ENCODE results near the gene SLC25A33. TPM values are rescaled to one million over a fixed set of nuclear protein-coding genes. Genes with fewer than 3 reads are reported as not detected.
"Not testable (repeated sequence)": the region's sequence is repeated elsewhere in the genome, so short reads cannot be mapped to it uniquely, and the experiment has no call there.

SLC25A33 gene
- total RNA-seq, 1 donor from 2014 or later, result 13.3 TPM

DNA sequence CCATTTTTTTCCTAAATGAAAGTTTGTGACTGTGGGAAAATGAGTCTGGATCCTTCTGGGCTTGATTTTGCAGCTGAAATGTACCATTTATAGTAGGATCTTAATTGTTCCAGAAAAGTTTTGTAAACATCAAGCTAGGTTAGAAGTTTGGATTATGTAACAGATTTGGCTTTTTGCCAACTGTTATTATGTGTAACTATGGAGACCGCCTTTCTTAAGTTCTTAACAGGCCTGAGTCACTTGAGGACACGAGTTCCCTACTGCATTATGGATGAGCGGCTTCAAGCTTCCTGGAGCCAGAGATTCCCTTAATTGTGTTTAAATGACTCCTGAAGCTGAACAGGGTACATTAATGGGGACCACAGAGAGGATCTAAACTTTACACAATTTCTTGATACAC, 22.2 kb downstream of the SLC25A33 start:
- no peak overlapping the region for H3K4me3 Mint-ChIP-seq
- no peak overlapping the region for H3K27ac Mint-ChIP-seq (ENCODE audit: unreplicated experiment)

DNA sequence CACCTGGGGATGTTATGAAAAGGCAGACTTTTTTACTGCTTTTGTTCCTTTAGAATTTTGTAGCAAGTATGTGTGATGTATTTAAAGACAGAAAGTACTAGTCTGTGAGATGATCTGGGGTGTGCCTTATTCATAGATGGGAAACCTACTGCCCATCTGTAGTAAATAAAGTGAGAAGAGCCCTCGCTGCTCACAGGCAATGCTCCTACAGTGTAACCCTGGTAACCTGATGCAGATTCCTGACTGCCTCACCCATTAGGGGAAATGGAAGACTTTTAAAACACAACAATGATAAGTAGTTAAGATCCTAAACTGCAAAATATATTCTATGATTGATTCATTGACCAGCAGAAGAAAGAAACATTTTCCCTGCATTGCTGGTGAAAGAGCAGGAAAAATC, 30.0 kb downstream of the SLC25A33 start:
- TF ChIP-seq, protein P1, sequence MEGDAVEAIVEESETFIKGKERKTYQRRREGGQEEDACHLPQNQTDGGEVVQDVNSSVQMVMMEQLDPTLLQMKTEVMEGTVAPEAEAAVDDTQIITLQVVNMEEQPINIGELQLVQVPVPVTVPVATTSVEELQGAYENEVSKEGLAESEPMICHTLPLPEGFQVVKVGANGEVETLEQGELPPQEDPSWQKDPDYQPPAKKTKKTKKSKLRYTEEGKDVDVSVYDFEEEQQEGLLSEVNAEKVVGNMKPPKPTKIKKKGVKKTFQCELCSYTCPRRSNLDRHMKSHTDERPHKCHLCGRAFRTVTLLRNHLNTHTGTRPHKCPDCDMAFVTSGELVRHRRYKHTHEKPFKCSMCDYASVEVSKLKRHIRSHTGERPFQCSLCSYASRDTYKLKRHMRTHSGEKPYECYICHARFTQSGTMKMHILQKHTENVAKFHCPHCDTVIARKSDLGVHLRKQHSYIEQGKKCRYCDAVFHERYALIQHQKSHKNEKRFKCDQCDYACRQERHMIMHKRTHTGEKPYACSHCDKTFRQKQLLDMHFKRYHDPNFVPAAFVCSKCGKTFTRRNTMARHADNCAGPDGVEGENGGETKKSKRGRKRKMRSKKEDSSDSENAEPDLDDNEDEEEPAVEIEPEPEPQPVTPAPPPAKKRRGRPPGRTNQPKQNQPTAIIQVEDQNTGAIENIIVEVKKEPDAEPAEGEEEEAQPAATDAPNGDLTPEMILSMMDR (conservative IDR thresholded peaks at IDR 0.05), result no peak
- no peak for DNase-seq (ENCODE audit: low read depth, low spot score)
- no peaks in the 10 kb centered on the region for H3K27me3 Mint-ChIP-seq (ENCODE audit: low read depth)
- H3K9me3 Mint-ChIP-seq, result no peaks in the 10 kb centered on the region
- H3K4me3 Mint-ChIP-seq, result no peak overlapping the region
- peaks cover 6% of the 10 kb centered on the region for H3K36me3 Mint-ChIP-seq (ENCODE audit: low read depth)
- no peaks in the 10 kb centered on the region for H3K4me1 Mint-ChIP-seq
- H3K27ac Mint-ChIP-seq (ENCODE audit: unreplicated experiment), result no peak overlapping the region

More for the DNA sequence above, 22.2 kb downstream of the SLC25A33 start:
- Mint-ChIP-seq H3K27me3 (ENCODE audit: low read depth) (no peaks in the 10 kb centered on the region), H3K9me3 (peaks cover 3% of the 10 kb centered on the region), H3K36me3 (ENCODE audit: low read depth) (peaks cover 10% of the 10 kb centered on the region), H3K4me1 (peaks cover 16% of the 10 kb centered on the region)
- TF ChIP-seq, protein P1 (conservative IDR thresholded peaks at IDR 0.05), result no peak
- DNase-seq (ENCODE audit: low read depth, low spot score), result no peak

DNA sequence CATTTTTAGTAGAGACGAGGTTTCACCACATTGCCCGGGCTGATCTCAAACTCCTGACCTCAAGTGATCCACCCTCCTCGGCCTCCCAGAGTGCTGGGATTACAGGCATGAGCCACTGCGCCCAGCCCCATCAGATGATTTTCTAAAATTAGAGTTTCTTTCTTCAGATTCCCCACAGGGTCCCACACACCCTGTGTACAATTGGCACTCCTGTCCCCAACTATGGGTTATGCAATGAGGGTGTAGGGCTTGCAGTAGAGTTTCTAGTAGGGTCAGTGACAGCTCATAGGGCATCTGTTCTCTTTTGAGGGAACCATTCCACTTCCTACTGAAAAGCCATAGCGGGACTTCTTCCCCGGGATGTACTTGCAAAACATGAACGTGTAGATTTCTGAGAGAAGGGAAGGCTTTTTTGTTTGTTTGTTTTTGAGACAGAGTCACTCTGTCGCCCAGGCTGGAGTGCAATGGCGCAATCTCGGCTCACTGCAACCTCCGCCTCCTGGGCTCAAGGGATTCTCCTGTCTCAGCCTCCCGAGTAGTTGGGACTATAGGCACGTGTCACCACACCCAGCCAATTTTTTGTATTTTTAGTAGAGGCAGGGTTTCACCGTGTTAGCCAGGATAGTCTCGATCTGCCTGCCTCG, 31.7 kb downstream of the SLC25A33 start:
- H3K4me1 Mint-ChIP-seq; H3K27me3 Mint-ChIP-seq (ENCODE audit: low read depth); DNase-seq (ENCODE audit: low read depth, low spot score); H3K9me3 Mint-ChIP-seq; H3K36me3 Mint-ChIP-seq (ENCODE audit: low read depth); H3K27ac Mint-ChIP-seq (ENCODE audit: unreplicated experiment); H3K4me3 Mint-ChIP-seq: not testable (repeated sequence)

DNA sequence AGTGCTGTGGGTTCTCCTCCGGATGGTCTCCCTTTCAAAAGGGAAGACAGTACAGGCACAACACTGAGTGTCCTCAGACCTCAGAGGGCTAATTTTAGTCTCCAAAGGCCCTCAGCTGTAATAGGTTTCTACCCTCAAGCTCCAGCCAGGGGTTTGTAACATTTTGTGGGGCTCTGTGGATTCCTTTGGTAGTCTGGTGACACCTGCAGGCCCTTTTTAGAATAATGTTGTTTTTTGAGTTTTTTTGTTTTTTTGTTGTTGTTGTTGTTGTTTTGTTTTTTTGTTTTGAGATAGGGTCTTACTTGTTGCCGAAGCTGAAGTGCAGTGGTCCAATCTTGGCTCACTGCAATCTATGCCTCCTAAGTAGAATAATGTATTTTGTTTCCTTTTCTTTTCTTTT, 34.5 kb downstream of the SLC25A33 start:
- H3K36me3 Mint-ChIP-seq (ENCODE audit: low read depth), result peaks cover 6% of the 10 kb centered on the region
- no peaks in the 10 kb centered on the region for H3K9me3 Mint-ChIP-seq
- no peaks in the 10 kb centered on the region for H3K4me1 Mint-ChIP-seq
- DNase-seq (ENCODE audit: low read depth, low spot score), result no peak
- no peak overlapping the region for H3K4me3 Mint-ChIP-seq
- H3K27ac Mint-ChIP-seq (ENCODE audit: unreplicated experiment), result peak overlapping the region; percentile 8
- TF ChIP-seq, protein P1 (conservative IDR thresholded peaks at IDR 0.05), result peak; percentile 63
- no peaks in the 10 kb centered on the region for H3K27me3 Mint-ChIP-seq (ENCODE audit: low read depth)

DNA sequence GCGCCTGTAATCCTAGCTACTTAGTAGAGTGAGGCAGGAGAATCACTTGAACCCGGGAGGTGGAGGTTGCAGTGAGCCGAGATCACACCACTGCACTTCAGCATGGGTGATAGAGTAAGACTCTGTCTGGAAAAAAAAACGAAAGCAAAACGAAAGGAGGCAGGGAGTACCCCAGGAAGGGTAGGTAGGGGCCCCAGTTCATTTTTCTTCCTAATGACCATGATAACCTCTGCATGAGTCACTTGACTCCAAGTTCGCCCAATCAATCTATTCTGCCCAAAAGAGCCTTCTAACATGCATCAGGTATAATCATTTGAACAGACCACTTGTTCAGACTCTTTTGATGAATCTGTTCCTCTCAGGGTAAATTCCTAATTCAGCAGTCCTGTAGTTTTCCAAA, 36.2 kb downstream of the SLC25A33 start:
- no peak overlapping the region for H3K4me3 Mint-ChIP-seq
- no peaks in the 10 kb centered on the region for H3K27me3 Mint-ChIP-seq (ENCODE audit: low read depth)

DNA sequence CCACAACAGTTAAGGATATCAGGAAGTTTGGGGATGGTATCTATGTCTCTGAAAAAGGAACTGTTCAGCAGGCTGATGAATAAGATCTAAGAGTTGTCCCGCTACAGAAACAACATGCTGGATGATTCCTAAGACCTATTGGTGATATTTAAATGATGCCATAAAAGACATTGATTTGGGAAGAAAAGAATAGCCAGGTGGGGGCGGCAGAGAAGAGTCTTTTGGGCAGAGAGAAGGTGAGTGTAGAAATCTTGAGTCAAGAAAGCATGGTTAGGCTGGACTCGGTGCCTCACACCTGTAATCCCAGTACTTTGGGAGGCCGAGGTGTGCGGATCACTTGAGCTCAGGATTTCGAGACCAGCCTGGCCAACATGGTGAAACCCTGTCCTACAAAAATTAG, 37.6 kb downstream of the SLC25A33 start:
- H3K9me3 Mint-ChIP-seq, result no peaks in the 10 kb centered on the region
- H3K27ac Mint-ChIP-seq (ENCODE audit: unreplicated experiment), result no peak overlapping the region
- no peaks in the 10 kb centered on the region for H3K4me1 Mint-ChIP-seq
- H3K36me3 Mint-ChIP-seq (ENCODE audit: low read depth), result peaks cover 9% of the 10 kb centered on the region
- TF ChIP-seq, protein P1 (conservative IDR thresholded peaks at IDR 0.05), result no peak
- no peak for DNase-seq (ENCODE audit: low read depth, low spot score)
- no peak overlapping the region for H3K4me3 Mint-ChIP-seq
- H3K27me3 Mint-ChIP-seq (ENCODE audit: low read depth), result no peaks in the 10 kb centered on the region

More for the DNA sequence above, 36.2 kb downstream of the SLC25A33 start:
- Mint-ChIP-seq H3K9me3 (no peaks in the 10 kb centered on the region), H3K27ac (ENCODE audit: unreplicated experiment) (no peak overlapping the region), H3K4me1 (no peaks in the 10 kb centered on the region), H3K36me3 (ENCODE audit: low read depth) (peaks cover 8% of the 10 kb centered on the region)
- TF ChIP-seq, protein P1 (conservative IDR thresholded peaks at IDR 0.05), result no peak
- no peak for DNase-seq (ENCODE audit: low read depth, low spot score)
